ENCODE measurements around the gene VSTM1. TPM values are rescaled to one million over a fixed set of nuclear protein-coding genes. Genes with fewer than 3 reads are reported as not detected.

VSTM1 gene
- total RNA-seq, 2 donors from 2014 or later: 1.6 TPM; not detected in 1

DNA sequence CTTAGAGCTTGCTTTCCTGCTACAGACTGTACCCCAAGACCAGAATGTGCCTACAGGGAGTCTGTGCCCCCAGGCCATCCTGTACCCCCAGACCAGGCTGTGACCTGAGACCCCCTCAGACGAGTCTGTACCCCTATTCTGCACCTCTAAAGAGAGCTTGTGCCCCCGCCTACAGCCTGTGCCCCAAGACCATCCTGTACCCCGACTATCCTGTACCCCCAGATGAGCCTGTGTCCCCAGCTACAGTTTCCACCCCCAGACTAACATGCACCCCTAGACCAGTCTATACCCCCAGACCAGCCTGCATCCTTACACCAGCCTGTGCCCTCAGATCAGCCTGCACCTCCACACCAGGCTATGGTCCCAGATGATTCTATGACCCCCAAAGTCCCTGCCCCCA lies 70.2 kb downstream of the VSTM1 start:
- Histone ChIP-seq H3K9me3 (no peaks in the 10 kb centered on the region), H3K36me3 (no peaks in the 10 kb centered on the region), H3K27ac (no peak overlapping the region), H3K27me3 (replicated peaks; ENCODE audit: insufficient read depth) (peaks cover 20% of the 10 kb centered on the region), H3K4me1 (replicated peaks) (no peaks in the 10 kb centered on the region), H3K4me3 (no peak overlapping the region)
- WGBS: 75% methylated on average over 3 of the region's 3 CpGs
- DNase-seq (ENCODE audit: low spot score): no peak
- TF ChIP-seq POLR2AphosphoS5 (IDR thresholded peaks at IDR 0.05) (no peak), POLR2A (IDR thresholded peaks at IDR 0.05) (no peak)
- TF ChIP-seq, protein P1, sequence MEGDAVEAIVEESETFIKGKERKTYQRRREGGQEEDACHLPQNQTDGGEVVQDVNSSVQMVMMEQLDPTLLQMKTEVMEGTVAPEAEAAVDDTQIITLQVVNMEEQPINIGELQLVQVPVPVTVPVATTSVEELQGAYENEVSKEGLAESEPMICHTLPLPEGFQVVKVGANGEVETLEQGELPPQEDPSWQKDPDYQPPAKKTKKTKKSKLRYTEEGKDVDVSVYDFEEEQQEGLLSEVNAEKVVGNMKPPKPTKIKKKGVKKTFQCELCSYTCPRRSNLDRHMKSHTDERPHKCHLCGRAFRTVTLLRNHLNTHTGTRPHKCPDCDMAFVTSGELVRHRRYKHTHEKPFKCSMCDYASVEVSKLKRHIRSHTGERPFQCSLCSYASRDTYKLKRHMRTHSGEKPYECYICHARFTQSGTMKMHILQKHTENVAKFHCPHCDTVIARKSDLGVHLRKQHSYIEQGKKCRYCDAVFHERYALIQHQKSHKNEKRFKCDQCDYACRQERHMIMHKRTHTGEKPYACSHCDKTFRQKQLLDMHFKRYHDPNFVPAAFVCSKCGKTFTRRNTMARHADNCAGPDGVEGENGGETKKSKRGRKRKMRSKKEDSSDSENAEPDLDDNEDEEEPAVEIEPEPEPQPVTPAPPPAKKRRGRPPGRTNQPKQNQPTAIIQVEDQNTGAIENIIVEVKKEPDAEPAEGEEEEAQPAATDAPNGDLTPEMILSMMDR (IDR thresholded peaks at IDR 0.05): no peak
- intact Hi-C loops (cut with DNase I): no loop called here

DNA sequence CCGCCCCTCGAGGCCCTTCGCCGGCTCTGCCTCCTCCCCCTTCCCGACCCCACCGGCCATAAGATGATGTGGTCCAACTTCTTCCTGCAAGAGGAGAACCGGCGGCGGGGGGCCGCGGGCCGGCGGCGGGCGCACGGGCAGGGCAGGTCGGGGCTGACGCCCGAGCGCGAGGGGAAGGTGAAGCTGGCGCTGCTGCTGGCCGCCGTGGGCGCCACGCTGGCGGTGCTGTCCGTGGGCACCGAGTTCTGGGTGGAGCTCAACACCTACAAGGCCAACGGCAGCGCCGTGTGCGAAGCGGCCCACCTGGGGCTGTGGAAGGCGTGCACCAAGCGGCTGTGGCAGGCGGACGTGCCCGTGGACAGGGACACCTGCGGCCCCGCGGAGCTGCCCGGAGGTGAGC lies 70.9 kb downstream of the VSTM1 start:
- no peaks in the 10 kb centered on the region for H3K9me3 ChIP-seq
- WGBS: 30% methylated on average over 27 of the region's 43 CpGs
- no peak overlapping the region for H3K4me3 ChIP-seq
- intact Hi-C loops (cut with DNase I): no loop called here
- H3K36me3 ChIP-seq: no peaks in the 10 kb centered on the region
- peaks cover 20% of the 10 kb centered on the region for H3K27me3 ChIP-seq (replicated peaks; ENCODE audit: insufficient read depth)
- no peak for DNase-seq (ENCODE audit: low spot score)
- TF ChIP-seq POLR2AphosphoS5 (IDR thresholded peaks at IDR 0.05) (no peak), POLR2A (IDR thresholded peaks at IDR 0.05) (no peak)
- no peak overlapping the region for H3K27ac ChIP-seq
- H3K4me1 ChIP-seq (replicated peaks): no peaks in the 10 kb centered on the region

DNA sequence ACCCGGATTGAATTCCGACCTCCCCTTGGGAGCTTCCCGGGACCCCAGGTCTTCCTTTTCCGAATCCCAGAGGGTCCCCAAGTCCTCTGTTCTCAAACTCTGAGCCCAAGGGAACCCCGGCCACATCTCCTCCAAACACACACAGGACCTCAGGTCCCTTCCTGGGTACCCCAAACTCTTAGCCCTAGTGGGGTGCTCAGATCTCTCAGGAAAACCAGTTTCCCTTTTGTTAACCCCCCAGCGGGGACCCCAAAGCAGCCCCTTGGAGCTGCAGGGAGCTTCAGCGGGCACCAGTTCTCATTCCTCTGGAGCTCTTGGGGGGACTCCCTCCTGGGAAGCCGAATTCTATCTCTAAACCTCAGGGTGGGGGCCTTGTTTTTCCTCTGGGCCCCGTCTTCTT lies 71.5 kb downstream of the VSTM1 start:
- no peaks in the 10 kb centered on the region for H3K9me3 ChIP-seq
- 79% methylated on average over 9 of the region's 9 CpGs for WGBS
- no peak overlapping the region for H3K27ac ChIP-seq
- H3K4me3 ChIP-seq: no peak overlapping the region
- intact Hi-C loops (cut with DNase I): no loop called here
- peaks cover 20% of the 10 kb centered on the region for H3K27me3 ChIP-seq (replicated peaks; ENCODE audit: insufficient read depth)
- no peaks in the 10 kb centered on the region for H3K36me3 ChIP-seq
- TF ChIP-seq POLR2A (IDR thresholded peaks at IDR 0.05): no peak
- TF ChIP-seq POLR2AphosphoS5 (IDR thresholded peaks at IDR 0.05): no peak
- TF ChIP-seq, protein P1 (IDR thresholded peaks at IDR 0.05): no peak
- no peak for DNase-seq (ENCODE audit: low spot score)
- no peaks in the 10 kb centered on the region for H3K4me1 ChIP-seq (replicated peaks)

DNA sequence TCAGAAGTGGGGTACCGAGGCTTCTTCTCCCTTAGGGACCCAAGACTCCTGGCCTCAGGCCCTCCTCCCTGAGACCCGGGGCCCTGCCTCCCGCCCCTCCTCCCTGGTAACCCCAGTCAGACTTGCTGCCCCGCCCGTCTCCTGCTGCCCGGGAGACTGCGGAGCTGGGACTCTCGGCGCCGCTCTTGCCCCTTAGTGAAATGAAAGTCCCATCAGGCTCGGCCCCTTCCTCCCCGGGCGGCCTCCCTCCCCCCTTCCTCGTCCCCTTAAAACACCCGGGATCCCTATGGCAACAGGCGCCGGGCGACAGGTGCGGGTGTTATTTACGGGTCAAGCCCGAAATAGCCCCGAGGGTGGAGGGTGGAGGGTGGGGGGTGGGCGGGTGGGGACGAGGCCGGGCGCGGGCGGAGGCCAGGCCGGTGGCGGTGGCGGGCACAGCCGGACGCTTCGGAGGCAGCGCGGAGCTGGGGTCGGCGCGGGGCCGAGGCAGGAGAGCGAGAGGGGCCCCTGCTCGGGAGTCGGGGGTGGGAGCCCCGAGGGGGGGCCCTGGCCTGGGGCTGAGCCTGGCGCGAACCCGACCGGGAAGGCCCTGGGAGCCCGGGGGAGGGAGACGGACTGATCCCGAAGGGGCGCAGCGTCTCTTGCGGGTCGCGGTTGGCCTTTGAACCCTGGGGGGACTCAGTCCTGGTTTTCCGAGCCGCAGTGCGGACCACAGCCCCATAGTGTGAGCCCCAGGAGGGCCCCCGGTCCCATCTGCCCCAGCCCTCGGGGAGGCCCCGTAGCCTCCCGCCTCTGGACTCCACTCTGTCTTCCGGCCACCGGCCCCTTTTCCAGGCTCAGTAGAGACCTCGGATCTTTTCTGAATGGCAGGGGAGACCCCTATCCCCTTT lies 72.2 kb downstream of the VSTM1 start, which contains the start of gene CACNG6:
CACNG6 (plus strand) TSS at position 414 of the 890 bp plus-strand sequence. CDS start 1,241 bp downstream, outside the sequence.
- H3K4me1 ChIP-seq (replicated peaks): no peaks in the 10 kb centered on the region
- H3K4me3 ChIP-seq: peak within 1 kb of the TSS; percentile 10 to 37
- TF ChIP-seq POLR2AphosphoS5 (IDR thresholded peaks at IDR 0.05) (no peak), POLR2A (IDR thresholded peaks at IDR 0.05) (no peak)
- TF ChIP-seq, protein P1 (IDR thresholded peaks at IDR 0.05): no peak
- intact Hi-C loops (cut with DNase I): no loop called here
- DNase-seq (ENCODE audit: low spot score): no peak
- WGBS: 12% methylated on average over 42 of the region's 66 CpGs
- H3K9me3 ChIP-seq: no peaks in the 10 kb centered on the region
- peaks cover 20% of the 10 kb centered on the region for H3K27me3 ChIP-seq (replicated peaks; ENCODE audit: insufficient read depth)
- H3K27ac ChIP-seq: no peak within 1 kb of the TSS
- no peaks in the 10 kb centered on the region for H3K36me3 ChIP-seq

Small RNA genes lying within 50 kb of the gene (small RNA-seq; reads per million reads assigned to genes)
- 0 reads per million in 2 donors for gene AC012314.20

Other genes starting within 250 kb of the VSTM1 start
- gene NLRP12, start 239.6 kb downstream of the VSTM1 start, total RNA-seq: under 1 TPM in 1 of 2 donors, not detected in 1; 0.97 TPM
- 10 to 100 TPM; 56.4 to 96.3 TPM for gene MYADM, start 196.0 kb downstream of the VSTM1 start, total RNA-seq
- gene PRKCG, start 181.7 kb downstream of the VSTM1 start, total RNA-seq: under 1 TPM in 1 of 2 donors, not detected in 1; 0.97 TPM
- gene CACNG7, start 154.6 kb downstream of the VSTM1 start, total RNA-seq: not detected
- under 1 TPM in 1 of 2 donors, not detected in 1; 0.51 TPM for gene CACNG8, start 101.0 kb downstream of the VSTM1 start, total RNA-seq
- 1 to 10 TPM in 1 of 2 donors, not detected in 1; 2.3 TPM for gene CACNG6, start 72.3 kb downstream of the VSTM1 start, total RNA-seq
- gene TARM1, start 17.5 kb upstream of the VSTM1 start, total RNA-seq: 1 to 10 TPM in 1 of 2 donors, not detected in 1; 1.6 TPM
- 1 to 10 TPM in 1 of 2 donors, under 1 TPM in 1; 0.23 to 1.6 TPM for gene OSCAR, start 36.9 kb upstream of the VSTM1 start, total RNA-seq
- gene NDUFA3, start 39.0 kb upstream of the VSTM1 start, total RNA-seq: 10 to 100 TPM; 39.4 to 48.5 TPM
- gene TFPT, start 51.8 kb upstream of the VSTM1 start, total RNA-seq: 10 to 100 TPM; 30.7 to 52.0 TPM
- gene PRPF31, start 51.9 kb upstream of the VSTM1 start, total RNA-seq: 10 to 100 TPM; 50.7 to 71.6 TPM
- gene CNOT3, start 73.9 kb upstream of the VSTM1 start, total RNA-seq: 10 to 100 TPM; 22.8 to 54.4 TPM
- gene LENG1, start 95.8 kb upstream of the VSTM1 start, total RNA-seq: 10 to 100 TPM in 1 of 2 donors, 1 to 10 TPM in 1; 7.6 to 14.7 TPM
- 10 to 100 TPM; 40.2 to 88.6 TPM for gene TMC4, start 109.3 kb upstream of the VSTM1 start, total RNA-seq
- 100 to 1,000 TPM in 1 of 2 donors, 10 to 100 TPM in 1; 91.7 to 430 TPM for gene MBOAT7, start 125.7 kb upstream of the VSTM1 start, total RNA-seq
- 100 to 1,000 TPM; 122 to 163 TPM for gene TSEN34, start 127.4 kb upstream of the VSTM1 start, total RNA-seq
- 1,000 to 10,000 TPM; 1,667 to 3,369 TPM for gene RPS9, start 137.0 kb upstream of the VSTM1 start, total RNA-seq
- gene LILRB3, start 159.1 kb upstream of the VSTM1 start, total RNA-seq: 1 to 10 TPM in 1 of 2 donors, under 1 TPM in 1; 0.73 to 5.9 TPM
- gene LILRA6, start 178.9 kb upstream of the VSTM1 start, total RNA-seq: under 1 TPM in 1 of 2 donors, not detected in 1; 0.23 TPM
- gene LILRB5, start 193.4 kb upstream of the VSTM1 start, total RNA-seq: 1 to 10 TPM in 1 of 2 donors, not detected in 1; 1.5 TPM
- 1 to 10 TPM in 1 of 2 donors, under 1 TPM in 1; 0.09 to 1.4 TPM for gene LILRB2, start 217.2 kb upstream of the VSTM1 start, total RNA-seq
- 1 to 10 TPM in 1 of 2 donors, not detected in 1; 1.2 TPM for gene LILRA5, start 249.3 kb upstream of the VSTM1 start, total RNA-seq

Data from prostate gland (tissue), 2 donors.